Endothelial cell of umbilical vein (primary cell): ENCODE results near the gene CD58. TPM values are rescaled to one million over a fixed set of nuclear protein-coding genes. Genes with fewer than 3 reads are reported as not detected.

Experiments used
- BruUV-seq: library from RNA; stranded (reverse); fragments of 400-500 nt; replicated peaks from 2 replicates; lab custom pipeline; 2021; lab: Mats Ljungman, UMichigan
- CTCF ChIA-PET: fragments of 300-600, 350-600 bp; sonication (Branson Sonifier 250); formaldehyde crosslinking; loops from one replicate; lab custom pipeline; 2021; ENCODE audit warnings: antibody characterized with exemption, inconsistent platforms; lab: Charles Lee
- POLR2A ChIA-PET: fragments of 300-600, 350-600 bp; sonication (Branson Sonifier 250); formaldehyde crosslinking; loops from one replicate; lab custom pipeline; 2021; ENCODE audit warnings: antibody characterized with exemption, inconsistent platforms; lab: Charles Lee
- DNase-seq: peaks from one replicate; pipeline ENCODE4 v3.0.0-alpha.2; 2011; ENCODE audit warnings: low read depth, low spot score
- FAIRE-seq: peaks from 2 replicates; lab custom pipeline; 2011; peaks lifted over from hg19 to GRCh38; lab: Jason Lieb, UNC
- H2AFZ ChIP-seq: 2 replicates; pipeline ENCODE4 v1.6.0; 2012; ENCODE audit warnings: low read depth, low read length, control low read depth, inconsistent platforms
- H3K27ac ChIP-seq: 2 replicates; pipeline ENCODE4 v1.5.1; 2011; ENCODE audit warnings: low read depth, mild to moderate bottlenecking, control low read depth, low read length, moderate library complexity; ENCODE audit not compliant: insufficient read depth
- H3K27me3 ChIP-seq, 2 experiments: 2 replicates each; pipeline versions ENCODE4 v1.6.0 to v1.6.1; 2011; ENCODE audit warnings: low read length in 2 of 2, mixed read lengths in 1 of 2; ENCODE audit not compliant: control insufficient read depth in 2 of 2, insufficient read depth in 2 of 2
- H3K36me3 ChIP-seq, 2 experiments: 2 replicates in 1 of 2; 3 replicates in 1 of 2; pipeline ENCODE4 v1.5.1; 2011; ENCODE audit warnings: low read length in 2 of 2, mild to moderate bottlenecking in 1 of 2, moderate library complexity in 1 of 2; ENCODE audit not compliant: control insufficient read depth in 2 of 2, insufficient read depth in 2 of 2; ENCODE audit errors: extremely low read depth in 1 of 2
- H3K4me1 ChIP-seq: 3 replicates; pipeline ENCODE4 v1.5.1; 2011; ENCODE audit warnings: mild to moderate bottlenecking, low read length; ENCODE audit not compliant: control insufficient read depth, insufficient read depth; ENCODE audit errors: extremely low read depth
- H3K4me2 ChIP-seq: 2 replicates; pipeline ENCODE4 v1.6.1; 2011; ENCODE audit warnings: low read length, control low read depth, mixed read lengths; ENCODE audit not compliant: insufficient read depth
- H3K4me3 ChIP-seq, 3 experiments: fragments of 200-600 bp in 1 of 3; sonication (generic), shearing (Covaris generic) in 1 of 3; replicated peaks in 1 of 3; 2 replicates each; pipeline ENCODE4 v1.5.1; 2011 to 2016; ENCODE audit warnings: control low read depth in 3 of 3, low read length in 3 of 3, mild to moderate bottlenecking in 2 of 3, inconsistent platforms in 1 of 3, low read depth in 1 of 3, moderate library complexity in 1 of 3; ENCODE audit not compliant: insufficient read depth in 1 of 3
- H3K79me2 ChIP-seq: 2 replicates; pipeline ENCODE4 v1.6.0; 2012; ENCODE audit warnings: low read length, inconsistent platforms; ENCODE audit not compliant: control insufficient read depth, insufficient read depth
- H3K9ac ChIP-seq: replicated peaks from 2 replicates; pipeline ENCODE3; 2011; ENCODE audit warnings: low read length, control low read depth; ENCODE audit not compliant: insufficient read depth; ENCODE audit errors: extremely low read depth
- H3K9me1 ChIP-seq: replicated peaks from 3 replicates; pipeline ENCODE4 v1.6.0; 2011; ENCODE audit warnings: mild to moderate bottlenecking, low read length; ENCODE audit not compliant: control insufficient read depth, insufficient read depth; ENCODE audit errors: extremely low read depth
- H3K9me3 ChIP-seq: replicated peaks from 2 replicates; pipeline ENCODE4 v1.5.1; 2012; ENCODE audit warnings: low read length, inconsistent platforms; ENCODE audit not compliant: control insufficient read depth, insufficient read depth
- H4K20me1 ChIP-seq: replicated peaks from 2 replicates; pipeline ENCODE3; 2011; ENCODE audit warnings: mild to moderate bottlenecking, low read length; ENCODE audit not compliant: control insufficient read depth, insufficient read depth; ENCODE audit errors: extremely low read depth
- EZH2 ChIP-seq: IDR thresholded peaks from 2 replicates; pipeline ENCODE4 v1.6.1; 2012; ENCODE audit warnings: borderline replicate concordance, low read depth, mild to moderate bottlenecking, moderate library complexity, low read length, inconsistent platforms; ENCODE audit not compliant: severe bottlenecking
- FOS ChIP-seq: IDR thresholded peaks from 2 replicates; pipeline ENCODE4 v1.6.1; 2011; ENCODE audit warnings: mild to moderate bottlenecking, low read length, moderate library complexity, borderline replicate concordance; ENCODE audit not compliant: insufficient read depth
- GATA2 ChIP-seq: IDR thresholded peaks from 2 replicates; pipeline ENCODE4 v1.7.0; 2011; ENCODE audit warnings: low read depth, mild to moderate bottlenecking, moderate library complexity, mixed read lengths, low read length; ENCODE audit not compliant: insufficient read length, insufficient read depth
- JUN ChIP-seq: IDR thresholded peaks from 2 replicates; pipeline ENCODE4 v1.6.1; 2011; ENCODE audit warnings: borderline replicate concordance, low read depth; ENCODE audit not compliant: insufficient read length, insufficient read depth
- MYC ChIP-seq: IDR thresholded peaks from one replicate; pipeline ENCODE4 v1.6.1; 2011; ENCODE audit warnings: mild to moderate bottlenecking, low read depth, low read length
- POLR2A ChIP-seq: IDR thresholded peaks from 2 replicates; pipeline ENCODE4 v1.6.1; 2012; ENCODE audit warnings: low read depth, mild to moderate bottlenecking, control low read depth, low read length
- POLR2AphosphoS5 ChIP-seq: IDR thresholded peaks from 2 replicates; pipeline ENCODE4 v1.6.1; 2012; ENCODE audit warnings: low read depth, mild to moderate bottlenecking, control low read depth, low read length, moderate library complexity; ENCODE audit not compliant: insufficient read depth
- dilution Hi-C: fragments of 300-500 bp; cut with MboI; formaldehyde crosslinking; loops from one replicate; pipeline ENCODE4 v1.15.0; 2019; ENCODE audit warnings: low sequenced_read_pairs; ENCODE audit not compliant: extremely low pct_ligation_motif_present
- intact Hi-C: fragments of 100-400 bp; cut with micrococcal nuclease; formaldehyde crosslinking; loops from one replicate; pipeline ENCODE4 v1.10.0; 2022
- polyA plus RNA-seq, 4 experiments: library from polyadenylated mRNA; depleted of rRNA in 3 of 4; stranded (reverse) in 3 of 4; unstranded in 1 of 4; fragments of >200 nt; gene quantifications; 2 replicates each; pipeline versions ENCODE4 v1.2.1 to v1.2.3, GENCODE V29; 2011 to 2012; ENCODE audit warnings: missing spikeins in 1 of 4
- total RNA-seq: library from RNA; stranded (reverse); gene quantifications from 2 replicates; pipeline ENCODE4 v1.2.3, GENCODE V29; 2021
- TF ChIP-seq, protein P1 (sequence below): IDR thresholded peaks from 2 replicates; pipeline ENCODE4 v1.6.1; 2011; ENCODE audit not compliant: insufficient read depth, insufficient read length
- TF ChIP-seq, protein P2 (sequence below), 2 donors: IDR thresholded peaks; 1 replicate in 1 of 2; 2 replicates in 1 of 2; pipeline ENCODE4 v1.5.1; 2011; ENCODE audit warnings: low read length in 2 of 2, mild to moderate bottlenecking in 2 of 2, moderate library complexity in 2 of 2, control low read depth in 1 of 2, inconsistent platforms in 1 of 2, low read depth in 1 of 2; ENCODE audit not compliant: insufficient read depth in 1 of 2; ENCODE audit errors: extremely low read depth in 1 of 2

Gene CD58
- total and polyA plus RNA-seq, 2 donors (not counting 3 experiments of a cell fraction or from before 2014, with no cell fraction given), result 9.8 to 12.7 TPM

DNA sequence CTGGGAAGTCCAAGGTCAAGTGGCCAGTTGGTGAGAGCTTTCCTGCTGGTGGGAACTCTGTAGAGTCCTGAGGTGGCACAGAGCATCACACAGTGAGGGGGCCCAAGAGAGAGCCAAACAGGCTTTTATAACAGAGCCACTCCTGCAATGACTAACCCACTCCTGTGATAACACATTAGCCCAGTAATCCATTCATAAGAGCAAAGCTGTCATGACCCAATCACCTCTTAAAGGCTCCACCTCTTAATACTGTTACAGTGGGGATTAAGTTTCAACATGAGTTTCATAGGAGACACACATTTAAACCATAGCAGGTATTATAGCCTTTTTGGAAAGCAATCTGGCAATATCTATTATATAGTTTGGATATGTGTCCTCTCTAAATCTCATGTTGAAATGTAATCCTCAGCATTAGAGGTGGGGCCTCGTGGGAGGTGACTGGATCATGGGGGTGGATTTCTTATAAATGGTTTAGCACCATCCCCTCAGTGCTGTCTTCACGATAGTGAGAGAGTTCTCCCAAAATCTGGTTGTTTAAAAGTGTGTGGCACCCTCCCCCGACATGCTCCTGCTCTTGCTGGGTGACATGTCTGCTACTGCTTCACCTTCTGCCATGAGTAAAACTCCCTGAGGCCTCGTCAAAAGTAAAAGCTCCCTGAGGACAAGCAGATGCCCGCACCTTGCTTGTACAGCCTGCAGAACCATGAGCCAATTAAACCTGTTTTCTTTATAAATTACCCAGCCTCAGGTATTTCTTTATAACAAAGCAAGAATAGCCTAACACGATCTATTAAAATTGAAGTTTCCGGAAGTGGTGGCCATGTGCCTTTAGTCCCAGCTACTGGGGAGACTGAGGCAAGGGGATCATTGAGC lies 64.5 kb downstream of the CD58 start:
- dilution Hi-C loops, result no loop called here

More for the DNA sequence above, 64.5 kb downstream of the CD58 start:
- FAIRE-seq (no peak), DNase-seq (no peak)
- Histone ChIP-seq H3K27ac (no peak overlapping the region), H3K27me3 (no peaks in the 10 kb centered on the region), H2AFZ (no peak overlapping the region), H3K36me3 (no peaks in the 10 kb centered on the region), H3K4me2 (no peak overlapping the region), H3K4me1 (peaks cover 25% of the 10 kb centered on the region), H3K9me3 (no peaks in the 10 kb centered on the region), H3K4me3 (no peak overlapping the region), H3K79me2 (no peaks in the 10 kb centered on the region), H3K9me1 (no peaks in the 10 kb centered on the region), H3K9ac (no peak overlapping the region), H4K20me1 (no peaks in the 10 kb centered on the region)
- ChIA-PET POLR2A (no interaction called here), CTCF (interaction anchor here (0.9 to 11.4 kb wide), 2 partner anchors 68 to 366 kb away, joined by 3 to 479 read pairs; no protein-coding TSS in a partner anchor)
- intact Hi-C loops, result loop anchor here (10.0 kb wide), 1 partner anchor 58 kb away; no protein-coding TSS in a partner anchor
- TF ChIP-seq POLR2A (no peak), MYC (no peak), EZH2 (no peak), POLR2AphosphoS5 (no peak), FOS (no peak), GATA2 (no peak), JUN (no peak)
- TF ChIP-seq, protein P1, sequence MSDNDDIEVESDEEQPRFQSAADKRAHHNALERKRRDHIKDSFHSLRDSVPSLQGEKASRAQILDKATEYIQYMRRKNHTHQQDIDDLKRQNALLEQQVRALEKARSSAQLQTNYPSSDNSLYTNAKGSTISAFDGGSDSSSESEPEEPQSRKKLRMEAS, result no peak
- TF ChIP-seq, protein P2, sequence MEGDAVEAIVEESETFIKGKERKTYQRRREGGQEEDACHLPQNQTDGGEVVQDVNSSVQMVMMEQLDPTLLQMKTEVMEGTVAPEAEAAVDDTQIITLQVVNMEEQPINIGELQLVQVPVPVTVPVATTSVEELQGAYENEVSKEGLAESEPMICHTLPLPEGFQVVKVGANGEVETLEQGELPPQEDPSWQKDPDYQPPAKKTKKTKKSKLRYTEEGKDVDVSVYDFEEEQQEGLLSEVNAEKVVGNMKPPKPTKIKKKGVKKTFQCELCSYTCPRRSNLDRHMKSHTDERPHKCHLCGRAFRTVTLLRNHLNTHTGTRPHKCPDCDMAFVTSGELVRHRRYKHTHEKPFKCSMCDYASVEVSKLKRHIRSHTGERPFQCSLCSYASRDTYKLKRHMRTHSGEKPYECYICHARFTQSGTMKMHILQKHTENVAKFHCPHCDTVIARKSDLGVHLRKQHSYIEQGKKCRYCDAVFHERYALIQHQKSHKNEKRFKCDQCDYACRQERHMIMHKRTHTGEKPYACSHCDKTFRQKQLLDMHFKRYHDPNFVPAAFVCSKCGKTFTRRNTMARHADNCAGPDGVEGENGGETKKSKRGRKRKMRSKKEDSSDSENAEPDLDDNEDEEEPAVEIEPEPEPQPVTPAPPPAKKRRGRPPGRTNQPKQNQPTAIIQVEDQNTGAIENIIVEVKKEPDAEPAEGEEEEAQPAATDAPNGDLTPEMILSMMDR (IDR thresholded peaks at IDR 0.05; ENCODE audit: extremely low read depth in 1 of 2, insufficient read depth in 1 of 2, low read depth in 1 of 2, low read length in 2 of 2), result no peak
- BruUV-seq, result no TSS peak
